GM12878 (cell line): ENCODE data around the gene SPTAN1. TPM values are rescaled to one million over a fixed set of nuclear protein-coding genes. Genes with fewer than 3 reads are reported as not detected.

Source experiments
- ATAC-seq: fragments of 200-7000 bp; cut with Tn5 transposase; 3 replicates; pipeline ENCODE4 v1.9.1; 2020; ENCODE audit warnings: mild to moderate bottlenecking, moderate library complexity
- BruUV-seq: library from RNA; stranded (reverse); fragments of 400-500 nt; replicated peaks from 2 replicates; lab custom pipeline; 2021; lab: Mats Ljungman, UMichigan
- CTCF ChIA-PET: fragments of 300-600 bp; sonication (Branson Sonifier 250); formaldehyde crosslinking; extraction: SDS; loops from one replicate; lab custom pipeline; 2021; ENCODE audit warnings: inconsistent platforms; lab: Yijun Ruan, JAX
- POLR2A ChIA-PET: fragments of 350-600 bp; formaldehyde crosslinking; extraction: SDS; loops from one replicate; lab custom pipeline; 2021; ENCODE audit warnings: inconsistent platforms; lab: Charles Lee
- RAD21 ChIA-PET: fragments of 300-600 bp; sonication (Branson Sonifier 250); formaldehyde crosslinking; loops from one replicate; lab custom pipeline; 2023; ENCODE audit warnings: antibody characterized with exemption; ENCODE audit not compliant: unreplicated experiment; lab: Charles Lee
- SMC1A ChIA-PET: fragments of 300-600 bp; sonication (Branson Sonifier 250); formaldehyde crosslinking; loops from one replicate; lab custom pipeline; 2023; ENCODE audit not compliant: unreplicated experiment, uncharacterized antibody; lab: Charles Lee
- DNase-seq: peaks from one replicate; pipeline ENCODE4 v3.0.0-alpha.2; 2011; ENCODE audit warnings: low read depth, low spot score
- FAIRE-seq: peaks from 3 replicates; lab custom pipeline; 2011; peaks lifted over from hg19 to GRCh38; lab: Jason Lieb, UNC
- H2AFZ ChIP-seq: 2 replicates; pipeline ENCODE4 v1.6.0; 2011; ENCODE audit warnings: low read depth, low read length, control low read depth; ENCODE audit not compliant: control insufficient read depth
- H3K27ac ChIP-seq: 2 replicates; pipeline ENCODE4 v1.5.1; 2011; ENCODE audit warnings: control low read depth; ENCODE audit not compliant: control insufficient read depth, insufficient read depth
- H3K27me3 ChIP-seq, 2 experiments: replicated peaks in 1 of 2; 2 replicates each; pipeline versions ENCODE4 v1.6.0 to v1.6.1; 2011; ENCODE audit warnings: low read length in 1 of 2; ENCODE audit not compliant: control insufficient read depth in 2 of 2, insufficient read depth in 2 of 2
- H3K36me3 ChIP-seq, 2 experiments: 2 replicates each; pipeline ENCODE4 v1.5.1; 2011; ENCODE audit warnings: low read length in 1 of 2; ENCODE audit not compliant: control insufficient read depth in 2 of 2, insufficient read depth in 2 of 2
- H3K4me1 ChIP-seq: 2 replicates; pipeline ENCODE4 v1.6.1; 2011; ENCODE audit warnings: mild to moderate bottlenecking, low read length, moderate library complexity, mixed read lengths; ENCODE audit not compliant: control insufficient read depth, insufficient read depth
- H3K4me2 ChIP-seq: 2 replicates; pipeline ENCODE4 v1.6.0; 2011; ENCODE audit warnings: control low read depth; ENCODE audit not compliant: control insufficient read depth, insufficient read depth
- H3K4me3 ChIP-seq: fragments of 200-600 bp; sonication (generic); 2 replicates; pipeline ENCODE4 v1.5.1; 2016
- H3K79me2 ChIP-seq: 2 replicates; pipeline ENCODE4 v1.6.0; 2011; ENCODE audit warnings: low read length; ENCODE audit not compliant: control insufficient read depth, insufficient read depth
- H3K9ac ChIP-seq: 2 replicates; pipeline ENCODE4 v1.8.0; 2011; ENCODE audit warnings: low read length, control low read depth, mixed read lengths; ENCODE audit not compliant: control insufficient read depth, insufficient read depth
- H3K9me3 ChIP-seq: replicated peaks from 3 replicates; pipeline ENCODE4 v1.5.1; 2011; ENCODE audit warnings: mild to moderate bottlenecking, low read length; ENCODE audit not compliant: control insufficient read depth, insufficient read depth
- H4K20me1 ChIP-seq: 2 replicates; pipeline ENCODE4 v1.6.0; 2011; ENCODE audit not compliant: control insufficient read depth, insufficient read depth
- ATF7 ChIP-seq: fragments of 450-650 bp; IDR thresholded peaks from 2 replicates; pipeline ENCODE4 v1.6.1; 2016; ENCODE audit warnings: low read depth, mild to moderate bottlenecking
- CBFB ChIP-seq: IDR thresholded peaks from 2 replicates; pipeline ENCODE4 v1.6.1; 2016; ENCODE audit warnings: antibody characterized with exemption, low read depth
- CEBPB ChIP-seq, 2 experiments: fragments of 150-350 bp in 1 of 2; IDR thresholded peaks; 2 replicates each; pipeline ENCODE4 v1.6.1; 2012 to 2014; ENCODE audit warnings: low read depth in 2 of 2, low read length in 2 of 2, borderline replicate concordance in 1 of 2, inconsistent platforms in 1 of 2
- CREM ChIP-seq: IDR thresholded peaks from 2 replicates; pipeline ENCODE4 v1.6.1; 2014; ENCODE audit warnings: antibody characterized with exemption, low read depth
- IKZF2 ChIP-seq, 2 experiments: fragments of 450-650 bp; IDR thresholded peaks; 2 replicates each; pipeline ENCODE4 v1.6.1; 2017; ENCODE audit warnings: mild to moderate bottlenecking in 2 of 2, moderate library complexity in 2 of 2
- IRF4 ChIP-seq: IDR thresholded peaks from 2 replicates; pipeline ENCODE4 v1.6.1; 2011; ENCODE audit warnings: low read depth, low read length
- MEF2A ChIP-seq: IDR thresholded peaks from 2 replicates; pipeline ENCODE4 v1.6.1; 2011; ENCODE audit warnings: low read depth, mild to moderate bottlenecking, low read length, moderate library complexity; ENCODE audit not compliant: insufficient read depth
- MTA2 ChIP-seq: fragments of 450-650 bp; IDR thresholded peaks from 2 replicates; pipeline ENCODE4 v1.6.1; 2016; ENCODE audit warnings: low read depth, mild to moderate bottlenecking, moderate library complexity
- PML ChIP-seq: IDR thresholded peaks from 2 replicates; pipeline ENCODE4 v1.6.1; 2012; ENCODE audit warnings: low read length, inconsistent platforms
- POLR2AphosphoS2 ChIP-seq: IDR thresholded peaks from 2 replicates; pipeline ENCODE4 v1.6.1; 2011; ENCODE audit warnings: low read depth, mild to moderate bottlenecking, low read length, improper control_type of control experiment, moderate library complexity
- RCOR1 ChIP-seq: conservative IDR thresholded peaks from 2 replicates; pipeline ENCODE4 v1.6.1; 2012; ENCODE audit warnings: low read depth, low read length, improper control_type of control experiment
- SIX5 ChIP-seq: IDR thresholded peaks from 2 replicates; pipeline ENCODE4 v1.6.1; 2011; ENCODE audit warnings: mild to moderate bottlenecking, low read depth, low read length, moderate library complexity; ENCODE audit not compliant: severe bottlenecking
- SREBF1 ChIP-seq: IDR thresholded peaks from 2 replicates; pipeline ENCODE4 v1.6.1; 2012; ENCODE audit warnings: mild to moderate bottlenecking, low read length
- SUPT20H ChIP-seq: IDR thresholded peaks from 2 replicates; pipeline ENCODE4 v1.6.1; 2011; ENCODE audit warnings: low read depth, mild to moderate bottlenecking, low read length, moderate library complexity, borderline replicate concordance; ENCODE audit not compliant: control insufficient read depth
- ZBED1 ChIP-seq: IDR thresholded peaks from 2 replicates; pipeline ENCODE4 v1.6.1; 2016; ENCODE audit warnings: borderline replicate concordance
- ZBTB4 ChIP-seq: fragments of 450-650 bp; formaldehyde crosslinking; IDR thresholded peaks from 2 replicates; pipeline ENCODE4 v1.4.0; 2022; ENCODE audit warnings: mild to moderate bottlenecking, moderate library complexity
- WGBS: methylation state at CpG from one replicate; pipeline ENCODE4 v1.1.6; 2016; ENCODE audit warnings: low lambda C conversion rate; ENCODE audit not compliant: insufficient replicate concordance, insufficient coverage; ENCODE audit errors: missing lambda C conversion rate; 5-methylcytosine and 5-hydroxymethylcytosine counted together
- in situ Hi-C: fragments of 300-500 bp; cut with MboI; formaldehyde crosslinking; loops from 9 replicates; pipeline ENCODE4 v1.14.3; 2018; ENCODE audit warnings: mixed read lengths
- intact Hi-C: fragments of 100-400 bp; cut with micrococcal nuclease; formaldehyde crosslinking; loops from one replicate; pipeline ENCODE4 v1.14.2; 2022; ENCODE audit not compliant: unreplicated experiment
- polyA plus RNA-seq, 11 experiments: library from polyadenylated mRNA; depleted of rRNA in 4 of 11; unstranded in 6 of 11; stranded (reverse) in 5 of 11; fragments of >200 nt; fragmentation: Nextera tagmentation in 4 of 11; fragmentation: Illumina TruSeq in 1 of 11; extraction: Ambion mirVana in 4 of 11; extraction: Trizol in 1 of 11; gene quantifications; 1 replicate in 1 of 11; 2 replicates in 10 of 11; pipeline versions ENCODE4 v1.2.1 to v1.2.3, GENCODE V29; 2011 to 2016; ENCODE audit warnings: inconsistent platforms in 2 of 11, missing spikeins in 2 of 11, low read depth in 1 of 11
- total RNA-seq, 4 experiments: library from RNA; depleted of rRNA in 3 of 4; stranded (reverse); fragments of >200 nt in 3 of 4; fragmentation: Illumina TruSeq in 1 of 4; extraction: Trizol in 1 of 4; gene quantifications; 2 replicates each; pipeline versions ENCODE4 v1.2.1 to v1.2.3, GENCODE V29; 2013 to 2021
- TF ChIP-seq, protein P1 (sequence below): fragments of 450-650 bp; IDR thresholded peaks from 2 replicates; pipeline ENCODE4 v1.6.1; 2017; ENCODE audit warnings: borderline replicate concordance
- TF ChIP-seq, protein P2 (sequence below): fragments of 450-650 bp; conservative IDR thresholded peaks from 2 replicates; pipeline ENCODE4 v1.6.1; 2017; ENCODE audit warnings: mild to moderate bottlenecking, moderate library complexity

Gene SPTAN1
- total and polyA plus RNA-seq, 10 of the 15 experiments (the other 5 are each of a cell fraction or from before 2014, with no cell fraction given) = 18.7 to 156 (median 73.6) TPM

DNA sequence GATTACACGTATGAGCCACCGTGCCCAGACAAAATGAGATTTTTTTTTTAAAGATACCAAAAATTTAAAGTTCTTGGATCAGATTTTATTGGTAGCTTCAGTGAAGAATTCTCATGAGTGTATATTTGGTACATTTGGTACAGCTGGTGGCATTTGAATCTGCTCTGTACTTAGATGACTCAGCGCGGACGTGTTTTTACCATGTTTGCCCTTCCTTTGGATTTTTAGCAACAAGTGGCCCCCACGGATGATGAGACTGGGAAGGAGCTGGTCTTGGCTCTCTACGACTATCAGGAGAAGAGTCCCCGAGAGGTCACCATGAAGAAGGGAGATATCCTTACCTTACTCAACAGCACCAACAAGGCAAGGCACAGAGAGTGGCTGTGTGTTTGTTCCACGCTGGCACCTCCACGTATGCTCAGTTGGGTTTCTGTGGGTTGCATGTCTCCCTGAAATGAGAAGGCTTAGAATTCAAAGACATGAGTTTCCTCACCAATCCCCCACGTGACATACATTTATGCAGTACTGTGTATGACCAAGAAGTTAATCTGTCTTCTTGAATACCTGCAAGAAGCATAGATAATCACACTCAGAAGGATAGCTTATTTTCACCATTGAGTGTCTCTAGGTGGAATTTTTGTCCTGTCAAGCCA lies 36.3 kb downstream of the SPTAN1 start:
- TF ChIP-seq MTA2 = no peak
- TF ChIP-seq, protein P1, sequence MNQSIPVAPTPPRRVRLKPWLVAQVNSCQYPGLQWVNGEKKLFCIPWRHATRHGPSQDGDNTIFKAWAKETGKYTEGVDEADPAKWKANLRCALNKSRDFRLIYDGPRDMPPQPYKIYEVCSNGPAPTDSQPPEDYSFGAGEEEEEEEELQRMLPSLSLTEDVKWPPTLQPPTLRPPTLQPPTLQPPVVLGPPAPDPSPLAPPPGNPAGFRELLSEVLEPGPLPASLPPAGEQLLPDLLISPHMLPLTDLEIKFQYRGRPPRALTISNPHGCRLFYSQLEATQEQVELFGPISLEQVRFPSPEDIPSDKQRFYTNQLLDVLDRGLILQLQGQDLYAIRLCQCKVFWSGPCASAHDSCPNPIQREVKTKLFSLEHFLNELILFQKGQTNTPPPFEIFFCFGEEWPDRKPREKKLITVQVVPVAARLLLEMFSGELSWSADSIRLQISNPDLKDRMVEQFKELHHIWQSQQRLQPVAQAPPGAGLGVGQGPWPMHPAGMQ = no peak
- no peak for TF ChIP-seq RCOR1
- TF ChIP-seq IKZF2 (IDR thresholded peaks at IDR 0.05) = no peak
- no peak for TF ChIP-seq PML
- TF ChIP-seq POLR2AphosphoS2 = no peak
- no peak for TF ChIP-seq ZBTB4 (CRISPR knock-in tag)
- TF ChIP-seq SREBF1 = no peak
- TF ChIP-seq, protein P2, sequence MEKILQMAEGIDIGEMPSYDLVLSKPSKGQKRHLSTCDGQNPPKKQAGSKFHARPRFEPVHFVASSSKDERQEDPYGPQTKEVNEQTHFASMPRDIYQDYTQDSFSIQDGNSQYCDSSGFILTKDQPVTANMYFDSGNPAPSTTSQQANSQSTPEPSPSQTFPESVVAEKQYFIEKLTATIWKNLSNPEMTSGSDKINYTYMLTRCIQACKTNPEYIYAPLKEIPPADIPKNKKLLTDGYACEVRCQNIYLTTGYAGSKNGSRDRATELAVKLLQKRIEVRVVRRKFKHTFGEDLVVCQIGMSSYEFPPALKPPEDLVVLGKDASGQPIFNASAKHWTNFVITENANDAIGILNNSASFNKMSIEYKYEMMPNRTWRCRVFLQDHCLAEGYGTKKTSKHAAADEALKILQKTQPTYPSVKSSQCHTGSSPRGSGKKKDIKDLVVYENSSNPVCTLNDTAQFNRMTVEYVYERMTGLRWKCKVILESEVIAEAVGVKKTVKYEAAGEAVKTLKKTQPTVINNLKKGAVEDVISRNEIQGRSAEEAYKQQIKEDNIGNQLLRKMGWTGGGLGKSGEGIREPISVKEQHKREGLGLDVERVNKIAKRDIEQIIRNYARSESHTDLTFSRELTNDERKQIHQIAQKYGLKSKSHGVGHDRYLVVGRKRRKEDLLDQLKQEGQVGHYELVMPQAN = no peak
- TF ChIP-seq CREM = no peak
- TF ChIP-seq CBFB = no peak
- no peak for TF ChIP-seq ZBED1
- TF ChIP-seq IRF4 = no peak
- TF ChIP-seq CEBPB (IDR thresholded peaks at IDR 0.05; ENCODE audit: borderline replicate concordance in 1 of 2, low read depth in 2 of 2, low read length in 2 of 2) = no peak
- no peak for TF ChIP-seq ATF7
- TF ChIP-seq SIX5 = no peak
- no peak for TF ChIP-seq MEF2A
- TF ChIP-seq SUPT20H = no peak

More for the DNA sequence above, 36.3 kb downstream of the SPTAN1 start:
- SMC1A ChIA-PET = no interaction called here
- no peaks in the 10 kb centered on the region for H3K4me1 ChIP-seq
- in situ Hi-C loops = no loop called here
- no peaks in the 10 kb centered on the region for H3K27me3 ChIP-seq
- no peak overlapping the region for H2AFZ ChIP-seq
- DNase-seq (no peak), ATAC-seq (no peak), FAIRE-seq (no peak)
- no peaks in the 10 kb centered on the region for H3K79me2 ChIP-seq
- H3K4me3 ChIP-seq = no peak overlapping the region
- H3K27ac ChIP-seq = no peak overlapping the region
- H3K9me3 ChIP-seq = no peaks in the 10 kb centered on the region
- RAD21 ChIA-PET = interaction anchor here (1.1 kb wide), 1 partner anchor 10 kb away, joined by 6 read pairs; no protein-coding TSS in a partner anchor
- WGBS = 85% methylated on average over 11 of the region's 11 CpGs
- CTCF ChIA-PET = no interaction called here
- H4K20me1 ChIP-seq = no peaks in the 10 kb centered on the region
- H3K4me2 ChIP-seq = no peak overlapping the region
- no TSS peak for BruUV-seq
- POLR2A ChIA-PET = interaction anchor here (0.6 to 0.7 kb wide), 3 partner anchors 25 to 210 kb away, joined by 3 to 5 read pairs (median 4); no protein-coding TSS in a partner anchor
- H3K36me3 ChIP-seq = peaks cover 20 to 22% of the 10 kb centered on the region in 2 experiments; a peak in 3 of 4 replicates
- intact Hi-C loops = no loop called here
- no peak overlapping the region for H3K9ac ChIP-seq
